Mammary epithelial cell (primary cell): Measurements from ENCODE around the gene ZDHHC5.

Experiments
- EZH2 ChIP-seq: IDR thresholded peaks from 2 replicates; pipeline ENCODE4 v1.6.1; 2012; ENCODE audit warnings: low read length, inconsistent platforms, borderline replicate concordance
- TF ChIP-seq, protein P1 (sequence below), 2 donors: IDR thresholded peaks in 1 of 2; conservative IDR thresholded peaks in 1 of 2; 2 replicates each; pipeline ENCODE4 v1.5.1; 2011 to 2012; ENCODE audit warnings: inconsistent platforms in 2 of 2, low read length in 2 of 2, mild to moderate bottlenecking in 2 of 2, control low read depth in 1 of 2, low read depth in 1 of 2; ENCODE audit not compliant: insufficient read depth in 1 of 2; ENCODE audit errors: extremely low read depth in 1 of 2

DNA sequence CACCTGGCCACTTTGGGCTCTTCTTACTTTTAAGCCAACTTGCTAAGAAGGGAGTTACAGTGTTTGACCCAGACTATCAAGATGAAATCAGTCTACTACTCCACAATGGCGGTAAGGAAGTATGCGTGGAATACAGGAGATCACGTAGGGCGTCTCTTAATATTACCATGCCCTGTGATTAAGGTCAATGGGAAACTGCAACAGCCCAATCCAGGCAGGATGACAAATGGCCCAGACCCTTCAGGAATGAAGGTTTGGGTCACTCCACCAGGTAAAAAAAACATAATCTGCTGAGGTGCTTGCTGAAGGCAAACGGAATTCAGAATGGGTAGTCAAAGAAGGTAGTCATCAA, 17.2 kb upstream of the ZDHHC5 start:
- TF ChIP-seq, protein P1, sequence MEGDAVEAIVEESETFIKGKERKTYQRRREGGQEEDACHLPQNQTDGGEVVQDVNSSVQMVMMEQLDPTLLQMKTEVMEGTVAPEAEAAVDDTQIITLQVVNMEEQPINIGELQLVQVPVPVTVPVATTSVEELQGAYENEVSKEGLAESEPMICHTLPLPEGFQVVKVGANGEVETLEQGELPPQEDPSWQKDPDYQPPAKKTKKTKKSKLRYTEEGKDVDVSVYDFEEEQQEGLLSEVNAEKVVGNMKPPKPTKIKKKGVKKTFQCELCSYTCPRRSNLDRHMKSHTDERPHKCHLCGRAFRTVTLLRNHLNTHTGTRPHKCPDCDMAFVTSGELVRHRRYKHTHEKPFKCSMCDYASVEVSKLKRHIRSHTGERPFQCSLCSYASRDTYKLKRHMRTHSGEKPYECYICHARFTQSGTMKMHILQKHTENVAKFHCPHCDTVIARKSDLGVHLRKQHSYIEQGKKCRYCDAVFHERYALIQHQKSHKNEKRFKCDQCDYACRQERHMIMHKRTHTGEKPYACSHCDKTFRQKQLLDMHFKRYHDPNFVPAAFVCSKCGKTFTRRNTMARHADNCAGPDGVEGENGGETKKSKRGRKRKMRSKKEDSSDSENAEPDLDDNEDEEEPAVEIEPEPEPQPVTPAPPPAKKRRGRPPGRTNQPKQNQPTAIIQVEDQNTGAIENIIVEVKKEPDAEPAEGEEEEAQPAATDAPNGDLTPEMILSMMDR (conservative IDR thresholded peaks at IDR 0.05 in 1 of 2, IDR thresholded peaks at IDR 0.05 in 1 of 2; ENCODE audit: extremely low read depth in 1 of 2, insufficient read depth in 1 of 2, low read depth in 1 of 2, low read length in 2 of 2), result no peak
- TF ChIP-seq EZH2, result no peak
